GM18505 (cell line): Measurements from ENCODE around the gene CD38.
"Not testable (repeated sequence)": the region's sequence is repeated elsewhere in the genome, so short reads cannot be mapped to it uniquely, and the experiment has no call there.

Experiments used
- ATAC-seq: cut with Tn5 transposase; IDR thresholded peaks from one replicate; pipeline ENCODE4 v1.9.1; 2021; ENCODE audit not compliant: unreplicated experiment
- POLR2A ChIP-seq: IDR thresholded peaks from 4 replicates; pipeline ENCODE4 v1.6.1; 2011; ENCODE audit warnings: borderline replicate concordance; ENCODE audit not compliant: insufficient read depth, insufficient read length; ENCODE audit errors: extremely low read depth

The CD38 gene

GRCh38 chr4:15794426-15794825, 16.3 kb downstream of the CD38 start:
- no peak for ATAC-seq
- no peak for TF ChIP-seq POLR2A

GRCh38 chr4:15794905-15795304, 16.8 kb downstream of the CD38 start:
- no peak for ATAC-seq
- TF ChIP-seq POLR2A = no peak

- no peak for TF ChIP-seq POLR2A
- no peak for ATAC-seq
These were observed 19.2 kb downstream of the CD38 start for GRCh38 chr4:15797320-15797719.

- TF ChIP-seq POLR2A = no peak
- no peak for ATAC-seq
These were observed 21.0 kb downstream of the CD38 start for GRCh38 chr4:15799141-15799540.

GRCh38 chr4:15799701-15800100, 21.6 kb downstream of the CD38 start:
- ATAC-seq = no peak
- no peak for TF ChIP-seq POLR2A

GRCh38 chr4:15802497-15802896, 24.4 kb downstream of the CD38 start:
- not testable (repeated sequence) for ATAC-seq

- peak; percentile 54 for ATAC-seq
- TF ChIP-seq POLR2A = no peak
These were observed 27.7 kb downstream of the CD38 start for GRCh38 chr4:15805583-15806517.

GRCh38 chr4:15809058-15809457, 30.9 kb downstream of the CD38 start:
- TF ChIP-seq POLR2A = no peak
- no peak for ATAC-seq

GRCh38 chr4:15809466-15809865, 31.3 kb downstream of the CD38 start:
- no peak for TF ChIP-seq POLR2A

GRCh38 chr4:15811703-15812337, 33.7 kb downstream of the CD38 start:
- no peak for ATAC-seq
- TF ChIP-seq POLR2A = no peak

More at GRCh38 chr4:15809466-15809865, 31.3 kb downstream of the CD38 start:
- ATAC-seq = no peak

- TF ChIP-seq POLR2A = no peak
- ATAC-seq = no peak
These were observed 54.7 kb downstream of the CD38 start for GRCh38 chr4:15832523-15833451.

GRCh38 chr4:15833801-15834200, 55.7 kb downstream of the CD38 start:
- ATAC-seq = no peak
- TF ChIP-seq POLR2A = no peak

GRCh38 chr4:15836362-15836761, 58.2 kb downstream of the CD38 start:
- TF ChIP-seq POLR2A = no peak
- no peak for ATAC-seq

GRCh38 chr4:15837591-15837990, 59.5 kb downstream of the CD38 start:
- no peak for TF ChIP-seq POLR2A
- no peak for ATAC-seq

- not testable (repeated sequence) for ATAC-seq
These were observed 63.1 kb downstream of the CD38 start for GRCh38 chr4:15841194-15841730.
